ENCODE measurements around the gene KLK12.

GRCh38 chr19:51060973-51061372 is 26.2 kb upstream of the KLK12 start:
- TF ChIP-seq FIP1L1 (IDR thresholded peaks at IDR 0.05; ENCODE audit: low read depth, low read length, poor library complexity, severe bottlenecking), result no peak
- TF ChIP-seq CBX3 (IDR thresholded peaks at IDR 0.05; ENCODE audit: borderline replicate concordance in 1 of 2, low read length in 2 of 2), result no peak
- TF ChIP-seq ILK (tag; IDR thresholded peaks at IDR 0.05; ENCODE audit: borderline replicate concordance, low read depth), result no peak

Measured in K562 (cell line).